ENCODE results near the gene FBXL12. TPM values are rescaled to one million over a fixed set of nuclear protein-coding genes. Genes with fewer than 3 reads are reported as not detected.
A peak's percentile ranks its signal among the peaks of the same experiment; 100 is the strongest.

The FBXL12 gene
- total and polyA plus RNA-seq, 8 donors = 11.1 to 185 (median 17.9) TPM

- Histone ChIP-seq H3K4me3 (peak within 1 kb of the TSS; percentile 54 to 75 (median 67)), H3K27ac (peak within 1 kb of the TSS; percentile 90 to 99 (median 91)), H3K27me3 (no peaks in the 10 kb centered on the region), H3K4me1 (peaks cover 11 to 23% (median 21%) of the 10 kb centered on the region in 4 donors), H3K36me3 (peaks cover 0 to 32% (median 20%) of the 10 kb centered on the region in 4 donors), H3K9me3 (peaks cover 0 to 21% (median 14%) of the 10 kb centered on the region in 4 donors)
- 0 to 1% (median 1%) methylated on average over 45 to 65 of the region's 65 CpGs for WGBS, 5 donors
- intact Hi-C loops (cut with DNase I; ENCODE audit: low total_unique reads) = no loop called here
- DNase-seq = peak; percentile 96 to 98
- TF ChIP-seq CTCF (IDR thresholded peaks at IDR 0.05) = no peak
- peak in 1 of 4 donors; percentile 36 for TF ChIP-seq POLR2A (IDR thresholded peaks at IDR 0.05)
- TF ChIP-seq POLR2AphosphoS5 (IDR thresholded peaks at IDR 0.05) = peak; percentile 81 to 94 (median 84)
- no peak for TF ChIP-seq EP300 (IDR thresholded peaks at IDR 0.05)
Observed at GRCh38 chr19:9768175-9769112, 50.4 kb downstream of the FBXL12 start, which contains the start of gene ZNF846. ZNF846 (minus strand) TSS chr19:9768738; CDS start chr19:9764950, 3,788 bp downstream.

Small RNA genes lying within 50 kb of the gene (small RNA-seq; reads per million reads assigned to genes)
- 0 reads per million in 4 donors for gene RF00156

Other genes with a start within 250 kb of the FBXL12 start
- 10 to 100 TPM in 4 of 5 donors, 1 to 10 TPM in 1; 4.1 to 72.4 (median 27.4) TPM for gene ZNF121, start 234.6 kb downstream of the FBXL12 start, total RNA-seq
- 1 to 10 TPM; 1.8 to 6.2 (median 2.8) TPM for gene ZNF121, start 234.6 kb downstream of the FBXL12 start, polyA plus RNA-seq
- gene ZNF561, start 197.8 kb downstream of the FBXL12 start, total RNA-seq = 10 to 100 TPM in 3 of 5 donors, 1 to 10 TPM in 2; 7.0 to 47.9 (median 18.7) TPM
- gene ZNF561, start 197.8 kb downstream of the FBXL12 start, polyA plus RNA-seq = 10 to 100 TPM; 11.6 to 24.7 (median 20.2) TPM
- 10 to 100 TPM; 16.5 to 45.9 (median 20.4) TPM for gene ZNF562, start 144.0 kb downstream of the FBXL12 start, total RNA-seq
- gene ZNF562, start 144.0 kb downstream of the FBXL12 start, polyA plus RNA-seq = 1 to 10 TPM; 3.4 to 7.5 (median 5.7) TPM
- 10 to 100 TPM in 2 of 5 donors, 1 to 10 TPM in 3; 1.3 to 22.4 (median 5.8) TPM for gene ZNF846, start 50.3 kb downstream of the FBXL12 start, total RNA-seq
- 1 to 10 TPM; 6.0 to 7.5 (median 6.9) TPM for gene ZNF846, start 50.3 kb downstream of the FBXL12 start, polyA plus RNA-seq
- gene UBL5, start 8.8 kb upstream of the FBXL12 start, total RNA-seq = 100 to 1,000 TPM in 3 of 5 donors, 10 to 100 TPM in 2; 11.3 to 213 (median 124) TPM
- 100 to 1,000 TPM; 864 to 962 (median 934) TPM for gene UBL5, start 8.8 kb upstream of the FBXL12 start, polyA plus RNA-seq
- gene PIN1, start 16.2 kb upstream of the FBXL12 start, total RNA-seq = 100 to 1,000 TPM in 1 of 5 donors, 10 to 100 TPM in 4; 24.2 to 101 (median 41.1) TPM
- 100 to 1,000 TPM in 1 of 3 donors, 10 to 100 TPM in 2; 94.1 to 105 (median 96.6) TPM for gene PIN1, start 16.2 kb upstream of the FBXL12 start, polyA plus RNA-seq
- 10 to 100 TPM in 2 of 5 donors, 1 to 10 TPM in 1, not detected in 2; 8.5 to 15.4 (median 11.0) TPM for gene OLFM2, start 117.4 kb upstream of the FBXL12 start, total RNA-seq
- 1 to 10 TPM; 1.7 to 3.4 (median 1.7) TPM for gene OLFM2, start 117.4 kb upstream of the FBXL12 start, polyA plus RNA-seq
- gene COL5A3, start 191.4 kb upstream of the FBXL12 start, total RNA-seq = 10 to 100 TPM in 2 of 5 donors, 1 to 10 TPM in 2, under 1 TPM in 1; 0.58 to 25.5 (median 8.7) TPM
- 1 to 10 TPM; 2.0 to 5.2 (median 4.0) TPM for gene COL5A3, start 191.4 kb upstream of the FBXL12 start, polyA plus RNA-seq
- gene RDH8, start 194.4 kb upstream of the FBXL12 start, total RNA-seq = not detected
- gene RDH8, start 194.4 kb upstream of the FBXL12 start, polyA plus RNA-seq = not detected